SK-N-SH (cell line): Measurements from ENCODE around the gene SPEF1. TPM values are rescaled to one million over a fixed set of nuclear protein-coding genes. Genes with fewer than 3 reads are reported as not detected.

Experiments
- CTCF ChIA-PET: fragments of 300-600, 350-600 bp; formaldehyde crosslinking; extraction: SDS; loops from one replicate; lab custom pipeline; 2021; lab: Yijun Ruan, JAX
- POLR2A ChIA-PET: fragments of 350-600 bp; sonication (Branson Sonifier 250); formaldehyde crosslinking; extraction: SDS; loops from one replicate; lab custom pipeline; 2020; ENCODE audit warnings: antibody characterized with exemption, inconsistent platforms; lab: Yijun Ruan, JAX
- DNase-seq: peaks from one replicate; pipeline ENCODE4 v3.0.0; 2012
- H2AFZ ChIP-seq: fragments of 200-600 bp; sonication (generic); 2 replicates; pipeline ENCODE4 v1.8.1; 2016; ENCODE audit warnings: antibody characterized with exemption, mild to moderate bottlenecking, low read depth
- H3F3A ChIP-seq: fragments of 200-600 bp; sonication (generic); replicated peaks from 2 replicates; pipeline ENCODE3; 2016; ENCODE audit warnings: antibody characterized with exemption, mild to moderate bottlenecking; ENCODE audit not compliant: insufficient read depth
- H3K27ac ChIP-seq, 2 experiments: fragments of 200-500 bp in 1 of 2; fragments of 200-600 bp in 1 of 2; sonication (Bioruptor generic) in 1 of 2; sonication (generic), shearing (Covaris generic) in 1 of 2; 2 replicates each; pipeline versions ENCODE4 v1.5.1 to v1.6.1; 2014 to 2016; ENCODE audit warnings: low read depth in 2 of 2, inconsistent platforms in 1 of 2, low read length in 1 of 2, mild to moderate bottlenecking in 1 of 2, mixed read lengths in 1 of 2
- H3K27me3 ChIP-seq: fragments of 200-600 bp; sonication (generic), shearing (Covaris generic); 2 replicates; pipeline ENCODE4 v1.6.1; 2016; ENCODE audit warnings: mixed run types; ENCODE audit not compliant: insufficient read depth
- H3K36me3 ChIP-seq, 2 experiments: fragments of 200-500 bp in 1 of 2; fragments of 200-600 bp in 1 of 2; sonication (Bioruptor generic) in 1 of 2; sonication (generic) in 1 of 2; replicated peaks in 1 of 2; 2 replicates each; pipeline versions ENCODE3 to v1.5.1; 2014 to 2016; ENCODE audit warnings: low read length in 1 of 2, mild to moderate bottlenecking in 1 of 2; ENCODE audit not compliant: insufficient read depth in 2 of 2, control insufficient read depth in 1 of 2
- H3K4me1 ChIP-seq, 2 experiments: fragments of 200-500 bp in 1 of 2; fragments of 200-600 bp in 1 of 2; sonication (Bioruptor generic) in 1 of 2; sonication (generic), shearing (Covaris generic) in 1 of 2; 2 replicates each; pipeline versions ENCODE4 v1.5.1 to v1.6.1; 2014 to 2016; ENCODE audit warnings: low read depth in 1 of 2, low read length in 1 of 2, mixed run types in 1 of 2; ENCODE audit not compliant: insufficient read depth in 2 of 2, control insufficient read depth in 1 of 2
- H3K4me2 ChIP-seq: fragments of 200-600 bp; sonication (generic), shearing (Covaris generic); 2 replicates; pipeline ENCODE4 v1.6.1; 2017; ENCODE audit warnings: mixed run types
- H3K4me3 ChIP-seq, 2 experiments: fragments of 200-500 bp in 1 of 2; fragments of 200-600 bp in 1 of 2; sonication (Bioruptor generic) in 1 of 2; sonication (generic), shearing (Covaris generic) in 1 of 2; 2 replicates each; pipeline versions ENCODE4 v1.5.1 to v1.8.1; 2014 to 2016; ENCODE audit warnings: low read depth in 2 of 2, inconsistent platforms in 1 of 2, low read length in 1 of 2, mild to moderate bottlenecking in 1 of 2, mixed read lengths in 1 of 2, moderate library complexity in 1 of 2
- H3K79me2 ChIP-seq: fragments of 200-600 bp; sonication (generic); 2 replicates; pipeline ENCODE4 v1.8.1; 2017; ENCODE audit warnings: mild to moderate bottlenecking; ENCODE audit not compliant: insufficient read depth
- H3K9ac ChIP-seq: fragments of 200-600 bp; sonication (generic); 2 replicates; pipeline ENCODE4 v1.6.1; 2017; ENCODE audit warnings: mixed run types
- H3K9me2 ChIP-seq: fragments of 200-600 bp; sonication (generic); 2 replicates; pipeline ENCODE4 v1.6.1; 2017; ENCODE audit warnings: mixed run types
- H3K9me3 ChIP-seq: fragments of 200-600 bp; sonication (generic); 2 replicates; pipeline ENCODE4 v1.6.1; 2017; ENCODE audit warnings: mixed run types, mild to moderate bottlenecking, moderate library complexity
- H4K20me1 ChIP-seq: fragments of 200-600 bp; sonication (generic); 2 replicates; pipeline ENCODE4 v1.6.1; 2017; ENCODE audit warnings: mild to moderate bottlenecking, mixed run types; ENCODE audit not compliant: insufficient read depth
- CHD2 ChIP-seq: fragments of 150-350 bp; IDR thresholded peaks from 2 replicates; pipeline ENCODE4 v1.6.1; 2018; ENCODE audit warnings: low read length; ENCODE audit not compliant: partially characterized antibody
- EP300 ChIP-seq, 2 experiments: IDR thresholded peaks; 2 replicates each; pipeline versions ENCODE4 v1.4.0 to v1.6.1; 2012; ENCODE audit warnings: borderline replicate concordance in 1 of 2, low read depth in 1 of 2, low read length in 1 of 2
- FOSL2 ChIP-seq: IDR thresholded peaks from 2 replicates; pipeline ENCODE4 v1.4.0; 2012; ENCODE audit warnings: low read depth, mild to moderate bottlenecking, moderate library complexity, borderline replicate concordance
- FOXM1 ChIP-seq: IDR thresholded peaks from 2 replicates; pipeline ENCODE4 v1.4.0; 2012; ENCODE audit warnings: low read depth, mild to moderate bottlenecking
- GABPA ChIP-seq: IDR thresholded peaks from 2 replicates; pipeline ENCODE4 v1.4.0; 2012; ENCODE audit warnings: low read depth, mild to moderate bottlenecking
- JUND ChIP-seq: IDR thresholded peaks from 2 replicates; pipeline ENCODE4 v1.4.0; 2012
- MAX ChIP-seq: IDR thresholded peaks from 2 replicates; pipeline ENCODE4 v1.4.0; 2012; ENCODE audit warnings: low read depth
- MEF2A ChIP-seq: IDR thresholded peaks from 2 replicates; pipeline ENCODE4 v1.4.0; 2012; ENCODE audit warnings: low read depth, borderline replicate concordance
- MXI1 ChIP-seq: IDR thresholded peaks from 2 replicates; pipeline ENCODE4 v1.6.1; 2012; ENCODE audit warnings: mild to moderate bottlenecking, low read depth, low read length, improper control_type of control experiment
- NRF1 ChIP-seq: IDR thresholded peaks from 2 replicates; pipeline ENCODE4 v1.6.1; 2012; ENCODE audit warnings: low read depth, mild to moderate bottlenecking, low read length
- POLR2AphosphoS5 ChIP-seq: IDR thresholded peaks from 2 replicates; pipeline ENCODE4 v1.6.1; 2012; ENCODE audit warnings: low read depth, low read length
- RCOR1 ChIP-seq: fragments of 150-350 bp; IDR thresholded peaks from 2 replicates; pipeline ENCODE4 v1.6.1; 2017; ENCODE audit warnings: antibody characterized with exemption, low read length
- RFX5 ChIP-seq: IDR thresholded peaks from 2 replicates; pipeline ENCODE4 v1.6.1; 2012; ENCODE audit warnings: mild to moderate bottlenecking, improper control_type of control experiment, low read length
- RXRA ChIP-seq: IDR thresholded peaks from 2 replicates; pipeline ENCODE4 v1.4.0; 2012; ENCODE audit warnings: low read depth, mild to moderate bottlenecking, borderline replicate concordance
- SIN3A ChIP-seq: IDR thresholded peaks from 2 replicates; pipeline ENCODE4 v1.6.1; 2012; ENCODE audit warnings: low read depth, mild to moderate bottlenecking, low read length, moderate library complexity, borderline replicate concordance
- SMC3 ChIP-seq: IDR thresholded peaks from 2 replicates; pipeline ENCODE4 v1.6.1; 2012; ENCODE audit warnings: low read depth, low read length, improper control_type of control experiment
- TCF12 ChIP-seq: IDR thresholded peaks from 2 replicates; pipeline ENCODE4 v1.4.0; 2012
- USF2 ChIP-seq: fragments of 150-350 bp; IDR thresholded peaks from 2 replicates; pipeline ENCODE4 v1.6.1; 2017; ENCODE audit warnings: antibody characterized with exemption, low read length, low read depth, borderline replicate concordance
- ZBTB33 ChIP-seq: IDR thresholded peaks from 2 replicates; pipeline ENCODE4 v1.4.0; 2012; ENCODE audit warnings: low read depth, borderline replicate concordance
- WGBS: methylation state at CpG from one replicate; pipeline ENCODE4 v1.1.6; 2017; ENCODE audit warnings: low lambda C conversion rate; 5-methylcytosine and 5-hydroxymethylcytosine counted together
- polyA plus RNA-seq, 3 experiments: library from polyadenylated mRNA; depleted of rRNA; stranded (reverse); fragments of >200 nt; gene quantifications; 2 replicates each; pipeline ENCODE4 v1.2.3, GENCODE V29; 2012
- TF ChIP-seq, protein P1 (sequence below): IDR thresholded peaks from 2 replicates; pipeline ENCODE4; 2012
- TF ChIP-seq, protein P2 (sequence below): fragments of 150-350 bp; IDR thresholded peaks from 2 replicates; pipeline ENCODE4 v1.6.1; 2016; ENCODE audit warnings: mild to moderate bottlenecking, low read depth, low read length
- TF ChIP-seq, protein P3 (sequence below): IDR thresholded peaks from 2 replicates; pipeline ENCODE4 v1.6.1; 2012; ENCODE audit warnings: mild to moderate bottlenecking, low read depth, low read length, moderate library complexity

Gene SPEF1
- polyA plus RNA-seq, 1 of the 3 experiments (the other 2 are of a cell fraction): 1.6 TPM

DNA sequence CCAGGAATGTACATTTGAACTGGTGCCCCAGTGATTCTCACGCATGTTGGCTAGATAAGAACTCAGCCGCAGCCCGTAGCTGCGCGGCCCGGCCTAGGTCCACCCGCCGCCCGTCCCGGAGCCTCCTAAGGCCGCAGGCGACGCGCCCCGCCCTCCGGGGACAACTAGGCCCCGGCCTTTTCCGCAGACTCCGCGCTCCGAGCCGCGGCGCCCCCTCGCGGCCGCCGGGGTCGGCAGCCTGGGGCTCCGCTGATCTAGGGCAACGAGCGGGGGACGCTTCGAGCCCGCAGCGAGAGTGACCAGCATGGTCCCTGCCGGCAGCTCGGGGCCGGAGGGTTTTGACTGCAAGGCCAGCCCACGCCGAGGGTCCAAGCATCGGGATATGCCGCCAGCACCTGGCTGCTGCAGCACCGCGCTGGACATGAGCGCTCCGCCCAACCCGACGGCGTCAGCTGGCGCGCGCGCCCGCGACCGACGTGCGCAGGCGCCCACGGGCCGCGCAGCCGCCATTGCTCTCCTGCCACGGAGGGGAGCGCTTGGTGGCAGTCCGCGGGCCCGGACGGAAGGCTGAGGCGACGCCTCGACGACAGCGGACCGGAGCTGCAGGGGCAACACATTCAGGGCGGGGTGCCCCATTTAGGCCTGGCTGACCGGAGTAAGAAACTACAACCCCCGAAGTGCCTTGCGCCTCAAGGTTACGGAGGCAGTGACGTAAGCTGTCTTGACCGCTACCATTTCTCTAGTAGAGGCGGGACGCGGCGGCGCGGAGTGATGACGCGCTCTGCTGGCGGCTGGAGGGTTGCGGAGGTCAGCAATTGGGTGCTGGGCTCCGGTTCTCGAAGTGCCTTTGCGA lies 39.0 kb upstream of the SPEF1 start, which contains the start of gene AP5S1:
AP5S1 (plus strand) TSS at position 500 of the 853 bp plus-strand sequence. CDS start 1,571 bp downstream, outside the sequence.
- Histone ChIP-seq H3K79me2 (peaks cover 17% of the 10 kb centered on the region), H3K4me1 (peaks cover 11 to 23% of the 10 kb centered on the region in 2 experiments; a peak in 2 of 4 replicates), H3K9me2 (no peaks in the 10 kb centered on the region), H2AFZ (peak within 1 kb of the TSS; percentile 84), H3K36me3 (peaks cover 12 to 24% of the 10 kb centered on the region in 2 experiments), H3K4me2 (peak within 1 kb of the TSS; percentile 91), H3K4me3 (peak within 1 kb of the TSS; percentile 80 to 84), H4K20me1 (no peaks in the 10 kb centered on the region), H3K9me3 (no peaks in the 10 kb centered on the region), H3F3A (no peaks in the 10 kb centered on the region), H3K27ac (peak within 1 kb of the TSS; percentile 92 to 97), H3K9ac (peak within 1 kb of the TSS; percentile 93), H3K27me3 (no peaks in the 10 kb centered on the region)
- under 1% methylated on average over 34 of the region's 96 CpGs for WGBS
- ChIA-PET CTCF (interaction anchor here (0.7 to 8.8 kb wide), 33 partner anchors 9 to 290 kb away, joined by 3 to 161 read pairs (median 5); partner anchors contain the start of genes ADISSP, CDC25B, CENPB and MAVS), POLR2A (interaction anchor here (0.5 to 2.0 kb wide), 18 partner anchors 8 to 1168 kb away, joined by 3 to 20 read pairs (median 4); partner anchors contain the start of genes ADISSP, CDC25B, CENPB and MAVS)
- DNase-seq: peak; percentile 93
- TF ChIP-seq TCF12 (peak; percentile 15; the same call in 1 of the 2 replicates), FOXM1 (0 out of 2 replicates have a peak, but pooled peaks have one; percentile 49), RCOR1 (peak; percentile 22; the same call in 1 of the 2 replicates), MXI1 (peak; percentile 55; the same call in 1 of the 2 replicates), FOSL2 (no peak), USF2 (no peak), SMC3 (peak; percentile 73), JUND (no peak), GABPA (no peak; the same call in 1 of the 2 replicates), SIN3A (peak; percentile 61; the same call in 1 of the 2 replicates), NRF1 (peak; percentile 82), MAX (peak; percentile 51; the same call in 1 of the 2 replicates), CHD2 (peak; percentile 89), POLR2AphosphoS5 (peak; percentile 48; the same call in 1 of the 2 replicates), MEF2A (peak; percentile 3; the same call in 1 of the 2 replicates), ZBTB33 (0 out of 2 replicates have a peak, but pooled peaks have one; percentile 22), RXRA (no peak; the same call in 1 of the 2 replicates), EP300 (IDR thresholded peaks at IDR 0.05; ENCODE audit: borderline replicate concordance in 1 of 2, low read depth in 1 of 2, low read length in 1 of 2) (0 out of 4 replicates have a peak, but pooled peaks of 1 of the 2 experiments have one; percentile 3), RFX5 (peak; percentile 43; the same call in 1 of the 2 replicates)
- TF ChIP-seq, protein P1, sequence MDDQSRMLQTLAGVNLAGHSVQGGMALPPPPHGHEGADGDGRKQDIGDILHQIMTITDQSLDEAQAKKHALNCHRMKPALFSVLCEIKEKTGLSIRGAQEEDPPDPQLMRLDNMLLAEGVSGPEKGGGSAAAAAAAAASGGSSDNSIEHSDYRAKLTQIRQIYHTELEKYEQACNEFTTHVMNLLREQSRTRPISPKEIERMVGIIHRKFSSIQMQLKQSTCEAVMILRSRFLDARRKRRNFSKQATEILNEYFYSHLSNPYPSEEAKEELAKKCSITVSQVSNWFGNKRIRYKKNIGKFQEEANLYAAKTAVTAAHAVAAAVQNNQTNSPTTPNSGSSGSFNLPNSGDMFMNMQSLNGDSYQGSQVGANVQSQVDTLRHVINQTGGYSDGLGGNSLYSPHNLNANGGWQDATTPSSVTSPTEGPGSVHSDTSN: peak; percentile 35
- TF ChIP-seq, protein P2, sequence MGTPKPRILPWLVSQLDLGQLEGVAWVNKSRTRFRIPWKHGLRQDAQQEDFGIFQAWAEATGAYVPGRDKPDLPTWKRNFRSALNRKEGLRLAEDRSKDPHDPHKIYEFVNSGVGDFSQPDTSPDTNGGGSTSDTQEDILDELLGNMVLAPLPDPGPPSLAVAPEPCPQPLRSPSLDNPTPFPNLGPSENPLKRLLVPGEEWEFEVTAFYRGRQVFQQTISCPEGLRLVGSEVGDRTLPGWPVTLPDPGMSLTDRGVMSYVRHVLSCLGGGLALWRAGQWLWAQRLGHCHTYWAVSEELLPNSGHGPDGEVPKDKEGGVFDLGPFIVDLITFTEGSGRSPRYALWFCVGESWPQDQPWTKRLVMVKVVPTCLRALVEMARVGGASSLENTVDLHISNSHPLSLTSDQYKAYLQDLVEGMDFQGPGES: no peak
- TF ChIP-seq, protein P3, sequence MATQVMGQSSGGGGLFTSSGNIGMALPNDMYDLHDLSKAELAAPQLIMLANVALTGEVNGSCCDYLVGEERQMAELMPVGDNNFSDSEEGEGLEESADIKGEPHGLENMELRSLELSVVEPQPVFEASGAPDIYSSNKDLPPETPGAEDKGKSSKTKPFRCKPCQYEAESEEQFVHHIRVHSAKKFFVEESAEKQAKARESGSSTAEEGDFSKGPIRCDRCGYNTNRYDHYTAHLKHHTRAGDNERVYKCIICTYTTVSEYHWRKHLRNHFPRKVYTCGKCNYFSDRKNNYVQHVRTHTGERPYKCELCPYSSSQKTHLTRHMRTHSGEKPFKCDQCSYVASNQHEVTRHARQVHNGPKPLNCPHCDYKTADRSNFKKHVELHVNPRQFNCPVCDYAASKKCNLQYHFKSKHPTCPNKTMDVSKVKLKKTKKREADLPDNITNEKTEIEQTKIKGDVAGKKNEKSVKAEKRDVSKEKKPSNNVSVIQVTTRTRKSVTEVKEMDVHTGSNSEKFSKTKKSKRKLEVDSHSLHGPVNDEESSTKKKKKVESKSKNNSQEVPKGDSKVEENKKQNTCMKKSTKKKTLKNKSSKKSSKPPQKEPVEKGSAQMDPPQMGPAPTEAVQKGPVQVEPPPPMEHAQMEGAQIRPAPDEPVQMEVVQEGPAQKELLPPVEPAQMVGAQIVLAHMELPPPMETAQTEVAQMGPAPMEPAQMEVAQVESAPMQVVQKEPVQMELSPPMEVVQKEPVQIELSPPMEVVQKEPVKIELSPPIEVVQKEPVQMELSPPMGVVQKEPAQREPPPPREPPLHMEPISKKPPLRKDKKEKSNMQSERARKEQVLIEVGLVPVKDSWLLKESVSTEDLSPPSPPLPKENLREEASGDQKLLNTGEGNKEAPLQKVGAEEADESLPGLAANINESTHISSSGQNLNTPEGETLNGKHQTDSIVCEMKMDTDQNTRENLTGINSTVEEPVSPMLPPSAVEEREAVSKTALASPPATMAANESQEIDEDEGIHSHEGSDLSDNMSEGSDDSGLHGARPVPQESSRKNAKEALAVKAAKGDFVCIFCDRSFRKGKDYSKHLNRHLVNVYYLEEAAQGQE: no peak; the same call in 1 of the 2 replicates
